ENCODE results near the gene TEX14.

DNA sequence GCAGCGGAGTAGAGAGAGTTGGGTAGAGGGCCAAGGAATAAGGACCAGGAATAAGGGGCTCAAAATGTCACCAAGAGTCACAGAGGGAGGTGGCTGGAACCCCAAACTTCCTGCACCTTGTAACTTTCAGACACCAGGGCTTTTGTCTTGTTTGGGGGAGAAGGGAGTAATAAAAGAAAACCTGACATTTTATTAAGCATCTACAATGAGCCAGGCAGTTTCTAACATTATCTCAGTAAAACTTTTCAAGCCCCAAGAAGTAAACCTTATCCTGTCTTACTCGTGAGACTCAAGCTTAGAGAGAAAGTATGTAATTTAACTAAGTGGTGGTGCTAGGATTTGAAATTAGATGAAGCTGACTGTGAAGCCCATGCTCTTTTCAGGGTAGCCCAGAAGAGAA, 176.6 kb downstream of the TEX14 start:
- no peak for TF ChIP-seq CTCF (IDR thresholded peaks at IDR 0.05)
- no peak for TF ChIP-seq POLR2A (IDR thresholded peaks at IDR 0.05)
